A549 (cell line): Measurements from ENCODE around the gene TMEM255B. TPM values are rescaled to one million over a fixed set of nuclear protein-coding genes. Genes with fewer than 3 reads are reported as not detected.

Source experiments
- ATAC-seq, 2 experiments: fragments of 200-7000 bp in 1 of 2; fragments of >200 bp in 1 of 2; cut with Nextera tagmentation in 1 of 2; cut with Tn5 transposase in 1 of 2; 3 replicates each; pipeline versions ENCODE4 v1.8.0 to v1.9.1; 2018 to 2020; ENCODE audit warnings: mild to moderate bottlenecking in 1 of 2, moderate library complexity in 1 of 2
- CTCF ChIA-PET: fragments of 300-600 bp; sonication (Branson Sonifier 250); formaldehyde crosslinking; extraction: SDS; loops from one replicate; lab custom pipeline; 2021; ENCODE audit warnings: antibody characterized with exemption, inconsistent platforms; lab: Yijun Ruan, JAX
- POLR2A ChIA-PET: fragments of 350-600 bp; formaldehyde crosslinking; extraction: SDS; loops from one replicate; lab custom pipeline; 2021; ENCODE audit warnings: antibody characterized with exemption, inconsistent platforms; lab: Yijun Ruan, JAX
- DNase-seq, 2 experiments: peaks; one replicate each; pipeline versions ENCODE4 v3.0.0 to v3.0.0-alpha.2; 2011 to 2016; ENCODE audit warnings: low read depth in 1 of 2, low spot score in 1 of 2
- FAIRE-seq: peaks from 2 replicates; lab custom pipeline; 2011; peaks lifted over from hg19 to GRCh38; lab: Jason Lieb, UNC
- H3K27ac ChIP-seq, 2 experiments: fragments of >200 bp; sonication (Bioruptor Twin); formaldehyde crosslinking; 3 replicates each; pipeline ENCODE4 v1.5.1; 2016 to 2017
- H3K4me1 ChIP-seq: fragments of >200 bp; sonication (Bioruptor Twin); formaldehyde crosslinking; 3 replicates; pipeline ENCODE4 v1.6.1; 2016
- H3K4me2 ChIP-seq: fragments of >200 bp; sonication (Bioruptor Twin); formaldehyde crosslinking; 3 replicates; pipeline ENCODE4 v1.6.1; 2016
- H3K4me3 ChIP-seq: fragments of >200 bp; sonication (Bioruptor Twin); formaldehyde crosslinking; 3 replicates; pipeline ENCODE4 v1.5.1; 2016
- H3K9me3 ChIP-seq: fragments of >200 bp; sonication (Bioruptor Twin); formaldehyde crosslinking; 3 replicates; pipeline ENCODE4 v1.6.1; 2016
- BCL3 ChIP-seq: fragments of >200 bp; sonication (Bioruptor Twin); formaldehyde crosslinking; IDR thresholded peaks from 3 replicates; pipeline ENCODE4 v1.6.1; 2016
- BHLHE40 ChIP-seq: IDR thresholded peaks from 2 replicates; pipeline ENCODE4 v1.6.1; 2012; ENCODE audit warnings: low read depth, low read length, inconsistent platforms
- CBX8 ChIP-seq: fragments of 200-600 bp; sonication (generic); IDR thresholded peaks from 2 replicates; pipeline ENCODE4 v1.6.1; 2016
- EHF ChIP-seq: fragments of 250-450 bp; sonication (Bioruptor Pico); IDR thresholded peaks from 2 replicates; pipeline ENCODE4 v1.5.0; 2020; ENCODE audit warnings: mild to moderate bottlenecking
- ELK1 ChIP-seq: fragments of 150-350 bp; IDR thresholded peaks from 2 replicates; pipeline ENCODE4 v1.6.1; 2014; ENCODE audit warnings: low read depth, mild to moderate bottlenecking, low read length
- EP300 ChIP-seq, 2 experiments: fragments of >200 bp; sonication (Bioruptor Twin); formaldehyde crosslinking; IDR thresholded peaks; 2 replicates in 1 of 2; 3 replicates in 1 of 2; pipeline ENCODE4 v1.6.1; 2016 to 2017
- ESRRA ChIP-seq: fragments of 150-350 bp; IDR thresholded peaks from 2 replicates; pipeline ENCODE4 v1.6.1; 2014; ENCODE audit warnings: mild to moderate bottlenecking, low read length, borderline replicate concordance
- HOXB5 ChIP-seq: fragments of 250-450 bp; sonication (Bioruptor Pico); IDR thresholded peaks from 2 replicates; pipeline ENCODE4 v1.5.0; 2020; ENCODE audit warnings: mild to moderate bottlenecking, moderate library complexity
- JUNB ChIP-seq: fragments of >200 bp; sonication (Bioruptor Twin); formaldehyde crosslinking; IDR thresholded peaks from 2 replicates; pipeline ENCODE4 v1.6.1; 2016
- MAFK ChIP-seq: fragments of 450-650 bp; IDR thresholded peaks from 2 replicates; pipeline ENCODE4 v1.6.1; 2014; ENCODE audit not compliant: partially characterized antibody
- NPAS2 ChIP-seq: fragments of 250-450 bp; sonication (Bioruptor Pico); IDR thresholded peaks from 2 replicates; pipeline ENCODE4 v1.8.0; 2022; ENCODE audit warnings: mild to moderate bottlenecking, moderate library complexity, borderline replicate concordance
- PBX3 ChIP-seq: IDR thresholded peaks from 2 replicates; pipeline ENCODE4 v1.6.1; 2012
- POLR2A ChIP-seq: IDR thresholded peaks from 2 replicates; pipeline ENCODE4 v1.6.1; 2012; ENCODE audit warnings: mild to moderate bottlenecking, low read length
- RAD21 ChIP-seq, 2 experiments: fragments of >200 bp in 1 of 2; sonication (Bioruptor Twin) in 1 of 2; formaldehyde crosslinking in 1 of 2; IDR thresholded peaks in 1 of 2; conservative IDR thresholded peaks in 1 of 2; 2 replicates in 1 of 2; 3 replicates in 1 of 2; pipeline ENCODE4 v1.6.1; 2012 to 2018; ENCODE audit warnings: inconsistent platforms in 1 of 2
- SMC3 ChIP-seq: fragments of >200 bp; sonication (Bioruptor Twin); formaldehyde crosslinking; IDR thresholded peaks from 3 replicates; pipeline ENCODE4 v1.6.1; 2018; ENCODE audit warnings: inconsistent platforms
- TFCP2L1 ChIP-seq: fragments of 250-450 bp; sonication (Bioruptor Pico); IDR thresholded peaks from 2 replicates; pipeline ENCODE4 v1.5.0; 2021; ENCODE audit warnings: mild to moderate bottlenecking
- ZC3H11A ChIP-seq: fragments of 450-650 bp; IDR thresholded peaks from 2 replicates; pipeline ENCODE4 v1.6.1; 2014; ENCODE audit warnings: antibody characterized with exemption, mild to moderate bottlenecking
- ZSCAN20 ChIP-seq: fragments of 250-450 bp; sonication (Bioruptor Pico); IDR thresholded peaks from 2 replicates; pipeline ENCODE4 v1.8.0; 2022; ENCODE audit warnings: mild to moderate bottlenecking, moderate library complexity
- WGBS: methylation state at CpG from one replicate; pipeline ENCODE4 v1.1.6; 2017; ENCODE audit errors: missing lambda C conversion rate; 5-methylcytosine and 5-hydroxymethylcytosine counted together
- polyA plus RNA-seq, 4 experiments: library from polyadenylated mRNA; depleted of rRNA in 3 of 4; stranded (reverse); fragments of >200 nt; fragmentation: RNase III in 1 of 4; extraction: RNeasy Plus Mini Kit Qiagen cat#74134 plus additional on column Dnase treatment in 1 of 4; gene quantifications; 2 replicates in 3 of 4; 3 replicates in 1 of 4; pipeline ENCODE4 v1.2.3, GENCODE V29; 2011 to 2017
- TF ChIP-seq, protein P1 (sequence below): IDR thresholded peaks from 2 replicates; pipeline ENCODE4 v1.6.1; 2012
- TF ChIP-seq, protein P2 (sequence below): fragments of 250-450 bp; sonication (Bioruptor Pico); IDR thresholded peaks from 2 replicates; pipeline ENCODE4 v1.5.0; 2021; ENCODE audit warnings: mild to moderate bottlenecking, moderate library complexity, borderline replicate concordance
- TF ChIP-seq, protein P3 (sequence below): IDR thresholded peaks from 2 replicates; pipeline ENCODE4 v1.6.1; 2012; ENCODE audit warnings: low read depth, borderline replicate concordance

The TMEM255B gene
- polyA plus RNA-seq, 2 of the 4 experiments (the other 2 are of a cell fraction), result 0.54 to 1.1 TPM

DNA sequence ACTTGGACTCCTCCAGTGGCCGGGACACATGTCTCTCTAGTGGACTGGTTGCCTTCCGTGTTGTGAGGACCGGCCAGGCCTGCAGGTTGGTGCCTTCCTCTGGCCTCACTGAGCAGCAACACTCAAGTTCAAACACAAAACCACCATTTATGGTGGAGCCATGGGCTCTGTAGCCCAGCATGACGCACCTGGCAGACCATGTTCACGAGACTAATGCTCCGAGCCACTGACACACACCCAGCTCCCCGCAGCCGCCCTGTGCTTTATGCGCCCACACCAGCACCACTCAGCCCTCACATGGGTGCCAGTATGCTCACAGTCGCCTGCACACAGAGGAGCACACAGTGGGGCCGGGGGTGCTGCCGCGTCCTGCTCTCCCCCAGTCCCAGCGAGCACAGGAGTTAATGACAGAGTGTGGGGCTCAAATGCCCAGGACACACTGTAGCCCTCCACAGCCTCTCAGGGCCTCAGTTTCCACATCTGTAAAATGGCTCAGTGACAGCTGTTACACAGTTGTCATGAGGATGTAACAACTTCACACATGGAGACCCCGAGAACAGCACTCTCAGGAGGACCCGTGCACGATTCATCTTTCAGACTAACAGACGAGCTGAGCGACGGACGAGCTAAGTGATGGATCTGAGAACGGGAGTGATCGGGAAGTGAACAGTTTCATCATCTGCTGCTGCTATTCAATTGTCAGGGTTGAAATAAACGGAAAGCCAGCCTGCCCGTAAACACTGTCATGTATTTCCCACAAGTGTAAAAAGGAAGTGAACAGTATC, 97.1 kb downstream of the TMEM255B start:
- FAIRE-seq (no peak), DNase-seq (no peak), ATAC-seq (no peak)
- Histone ChIP-seq H3K4me3 (no peak overlapping the region), H3K4me2 (no peak overlapping the region), H3K9me3 (no peaks in the 10 kb centered on the region), H3K4me1 (no peaks in the 10 kb centered on the region), H3K27ac (no peak overlapping the region)
- WGBS, result 86% methylated on average over 17 of the region's 25 CpGs
- no peak for TF ChIP-seq CBX8
- POLR2A ChIA-PET, result no interaction called here
- CTCF ChIA-PET, result interaction anchor here (1.2 kb wide), 2 partner anchors 8 to 40 kb away, joined by 3 to 4 read pairs; no protein-coding TSS in a partner anchor

- Histone ChIP-seq H3K4me3 (no peak overlapping the region), H3K9me3 (no peaks in the 10 kb centered on the region), H3K27ac (no peak overlapping the region), H3K4me2 (no peak overlapping the region), H3K4me1 (no peaks in the 10 kb centered on the region)
- POLR2A ChIA-PET, result no interaction called here
- FAIRE-seq (no peak), DNase-seq (no peak), ATAC-seq (no peak)
- 73% methylated on average over 6 of the region's 9 CpGs for WGBS
- CTCF ChIA-PET, result interaction anchor here (1.2 kb wide), 1 partner anchor 9 kb away, joined by 3 read pairs; no protein-coding TSS in a partner anchor
- TF ChIP-seq EP300 (IDR thresholded peaks at IDR 0.05) (no peak), JUNB (no peak), TFCP2L1 (no peak), NPAS2 (CRISPR knock-in tag) (no peak), ZC3H11A (no peak), HOXB5 (CRISPR knock-in tag) (no peak), BCL3 (no peak), MAFK (no peak), SMC3 (no peak), BHLHE40 (no peak), ESRRA (no peak), RAD21 (conservative IDR thresholded peaks at IDR 0.05 in 1 of 2, IDR thresholded peaks at IDR 0.05 in 1 of 2) (no peak), PBX3 (no peak), EHF (CRISPR knock-in tag) (no peak), ELK1 (no peak), POLR2A (no peak), ZSCAN20 (CRISPR knock-in tag) (no peak)
- TF ChIP-seq, protein P1, sequence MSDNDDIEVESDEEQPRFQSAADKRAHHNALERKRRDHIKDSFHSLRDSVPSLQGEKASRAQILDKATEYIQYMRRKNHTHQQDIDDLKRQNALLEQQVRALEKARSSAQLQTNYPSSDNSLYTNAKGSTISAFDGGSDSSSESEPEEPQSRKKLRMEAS, result no peak
- TF ChIP-seq, protein P2, sequence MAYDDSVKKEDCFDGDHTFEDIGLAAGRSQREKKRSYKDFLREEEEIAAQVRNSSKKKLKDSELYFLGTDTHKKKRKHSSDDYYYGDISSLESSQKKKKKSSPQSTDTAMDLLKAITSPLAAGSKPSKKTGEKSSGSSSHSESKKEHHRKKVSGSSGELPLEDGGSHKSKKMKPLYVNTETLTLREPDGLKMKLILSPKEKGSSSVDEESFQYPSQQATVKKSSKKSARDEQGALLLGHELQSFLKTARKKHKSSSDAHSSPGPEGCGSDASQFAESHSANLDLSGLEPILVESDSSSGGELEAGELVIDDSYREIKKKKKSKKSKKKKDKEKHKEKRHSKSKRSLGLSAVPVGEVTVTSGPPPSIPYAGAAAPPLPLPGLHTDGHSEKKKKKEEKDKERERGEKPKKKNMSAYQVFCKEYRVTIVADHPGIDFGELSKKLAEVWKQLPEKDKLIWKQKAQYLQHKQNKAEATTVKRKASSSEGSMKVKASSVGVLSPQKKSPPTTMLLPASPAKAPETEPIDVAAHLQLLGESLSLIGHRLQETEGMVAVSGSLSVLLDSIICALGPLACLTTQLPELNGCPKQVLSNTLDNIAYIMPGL (CRISPR knock-in tag), result no peak
- TF ChIP-seq, protein P3, sequence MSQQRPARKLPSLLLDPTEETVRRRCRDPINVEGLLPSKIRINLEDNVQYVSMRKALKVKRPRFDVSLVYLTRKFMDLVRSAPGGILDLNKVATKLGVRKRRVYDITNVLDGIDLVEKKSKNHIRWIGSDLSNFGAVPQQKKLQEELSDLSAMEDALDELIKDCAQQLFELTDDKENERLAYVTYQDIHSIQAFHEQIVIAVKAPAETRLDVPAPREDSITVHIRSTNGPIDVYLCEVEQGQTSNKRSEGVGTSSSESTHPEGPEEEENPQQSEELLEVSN, result no peak
Observed at GRCh38 chr13:113856716-113857065, 97.7 kb downstream of the TMEM255B start.
